Memory B cell (primary cell): ENCODE results near the gene PTPRM.

Experiments
- ATAC-seq: fragments of 150-1000 bp; cut with Tn5 transposase; 2 replicates; pipeline ENCODE4 v1.10.0; 2021; ENCODE audit warnings: low read depth, mild to moderate bottlenecking, moderate library complexity
- DNase-seq, 2 donors: peaks; one replicate each; pipeline ENCODE4 v3.0.0; 2022; ENCODE audit warnings: low spot score in 2 of 2
- H3K27ac Mint-ChIP-seq: one replicate; pipeline ENCODE4 v1.8.0; 2022; ENCODE audit warnings: mild to moderate bottlenecking, moderate library complexity, mixed read lengths
- H3K27me3 Mint-ChIP-seq: one replicate; pipeline ENCODE4 v1.8.0; 2022; ENCODE audit warnings: mixed read lengths
- H3K36me3 Mint-ChIP-seq: one replicate; pipeline ENCODE4 v1.8.0; 2022; ENCODE audit warnings: mild to moderate bottlenecking, mixed read lengths
- H3K4me1 Mint-ChIP-seq: one replicate; pipeline ENCODE4 v1.8.0; 2022; ENCODE audit warnings: mixed read lengths
- H3K4me3 Mint-ChIP-seq: one replicate; pipeline ENCODE4 v1.8.0; 2022; ENCODE audit warnings: mild to moderate bottlenecking, moderate library complexity, mixed read lengths
- H3K9me3 Mint-ChIP-seq: one replicate; pipeline ENCODE4 v1.8.0; 2022; ENCODE audit warnings: mixed read lengths

The PTPRM gene

GRCh38 chr18:8241731-8242130 lies 674.6 kb downstream of the PTPRM start:
- Mint-ChIP-seq H3K36me3 (peaks cover 3% of the 10 kb centered on the region), H3K27ac (no peak overlapping the region), H3K4me3 (no peak overlapping the region), H3K9me3 (peaks cover 6% of the 10 kb centered on the region), H3K4me1 (peaks cover 3% of the 10 kb centered on the region), H3K27me3 (no peaks in the 10 kb centered on the region)
- ATAC-seq (no peak), DNase-seq (no peak)

- Mint-ChIP-seq H3K9me3 (peaks cover 6% of the 10 kb centered on the region), H3K4me1 (peaks cover 3% of the 10 kb centered on the region), H3K27me3 (no peaks in the 10 kb centered on the region), H3K36me3 (peaks cover 3% of the 10 kb centered on the region), H3K4me3 (no peak overlapping the region), H3K27ac (no peak overlapping the region)
- ATAC-seq: no peak
- DNase-seq: no peak
Measured at GRCh38 chr18:8242151-8242696, 675.1 kb downstream of the PTPRM start.

GRCh38 chr18:8247700-8248099 lies 680.6 kb downstream of the PTPRM start:
- Mint-ChIP-seq H3K27me3 (no peaks in the 10 kb centered on the region), H3K4me3 (no peak overlapping the region)

GRCh38 chr18:8248576-8248975 lies 681.5 kb downstream of the PTPRM start:
- Mint-ChIP-seq H3K27ac (no peak overlapping the region), H3K4me3 (no peak overlapping the region), H3K9me3 (no peaks in the 10 kb centered on the region), H3K4me1 (no peaks in the 10 kb centered on the region), H3K36me3 (no peaks in the 10 kb centered on the region), H3K27me3 (no peaks in the 10 kb centered on the region)
- no peak for ATAC-seq
- no peak for DNase-seq

More at GRCh38 chr18:8247700-8248099, 680.6 kb downstream of the PTPRM start:
- DNase-seq (no peak), ATAC-seq (no peak)
- Mint-ChIP-seq H3K36me3 (no peaks in the 10 kb centered on the region), H3K27ac (no peak overlapping the region), H3K9me3 (no peaks in the 10 kb centered on the region), H3K4me1 (no peaks in the 10 kb centered on the region)

GRCh38 chr18:8249811-8250210 lies 682.7 kb downstream of the PTPRM start:
- no peaks in the 10 kb centered on the region for H3K9me3 Mint-ChIP-seq
- peaks cover 2% of the 10 kb centered on the region for H3K27me3 Mint-ChIP-seq
- no peak overlapping the region for H3K4me3 Mint-ChIP-seq

GRCh38 chr18:8252371-8252770 lies 685.3 kb downstream of the PTPRM start:
- DNase-seq (no peak), ATAC-seq (no peak)
- Mint-ChIP-seq H3K27me3 (peaks cover 2% of the 10 kb centered on the region), H3K9me3 (no peaks in the 10 kb centered on the region), H3K4me1 (no peaks in the 10 kb centered on the region), H3K36me3 (no peaks in the 10 kb centered on the region), H3K4me3 (no peak overlapping the region), H3K27ac (no peak overlapping the region)

More at GRCh38 chr18:8249811-8250210, 682.7 kb downstream of the PTPRM start:
- no peak for DNase-seq
- Mint-ChIP-seq H3K4me1 (no peaks in the 10 kb centered on the region), H3K36me3 (no peaks in the 10 kb centered on the region), H3K27ac (no peak overlapping the region)
- no peak for ATAC-seq

- H3K27ac Mint-ChIP-seq: no peak overlapping the region
- ATAC-seq (no peak), DNase-seq (no peak)
- H3K27me3 Mint-ChIP-seq: peaks cover 2% of the 10 kb centered on the region
- H3K4me1 Mint-ChIP-seq: no peaks in the 10 kb centered on the region
- H3K9me3 Mint-ChIP-seq: no peaks in the 10 kb centered on the region
- no peak overlapping the region for H3K4me3 Mint-ChIP-seq
- H3K36me3 Mint-ChIP-seq: no peaks in the 10 kb centered on the region
Measured at GRCh38 chr18:8253944-8254343, 686.8 kb downstream of the PTPRM start.

- DNase-seq (no peak), ATAC-seq (no peak)
- Mint-ChIP-seq H3K27ac (no peak overlapping the region), H3K4me3 (no peak overlapping the region), H3K36me3 (no peaks in the 10 kb centered on the region), H3K9me3 (no peaks in the 10 kb centered on the region), H3K27me3 (peaks cover 2% of the 10 kb centered on the region), H3K4me1 (no peaks in the 10 kb centered on the region)
Measured at GRCh38 chr18:8254654-8255053, 687.5 kb downstream of the PTPRM start.

- H3K27me3 Mint-ChIP-seq: peaks cover 7% of the 10 kb centered on the region
- ATAC-seq (no peak), DNase-seq (no peak)
- no peaks in the 10 kb centered on the region for H3K9me3 Mint-ChIP-seq
- H3K36me3 Mint-ChIP-seq: no peaks in the 10 kb centered on the region
- no peaks in the 10 kb centered on the region for H3K4me1 Mint-ChIP-seq
- H3K27ac Mint-ChIP-seq: no peak overlapping the region
- no peak overlapping the region for H3K4me3 Mint-ChIP-seq
Measured at GRCh38 chr18:8257851-8258434, 690.8 kb downstream of the PTPRM start.

- H3K27me3 Mint-ChIP-seq: peaks cover 6% of the 10 kb centered on the region
- H3K4me1 Mint-ChIP-seq: no peaks in the 10 kb centered on the region
- no peaks in the 10 kb centered on the region for H3K36me3 Mint-ChIP-seq
- no peak overlapping the region for H3K4me3 Mint-ChIP-seq
- no peak for ATAC-seq
- H3K9me3 Mint-ChIP-seq: no peaks in the 10 kb centered on the region
- no peak for DNase-seq
- no peak overlapping the region for H3K27ac Mint-ChIP-seq
Measured at GRCh38 chr18:8260319-8260718, 693.2 kb downstream of the PTPRM start.

GRCh38 chr18:8260827-8261226 lies 693.7 kb downstream of the PTPRM start:
- ATAC-seq (no peak), DNase-seq (no peak)
- Mint-ChIP-seq H3K4me1 (no peaks in the 10 kb centered on the region), H3K9me3 (no peaks in the 10 kb centered on the region), H3K27ac (no peak overlapping the region), H3K36me3 (no peaks in the 10 kb centered on the region), H3K4me3 (no peak overlapping the region), H3K27me3 (peaks cover 6% of the 10 kb centered on the region)

GRCh38 chr18:8261651-8262091 lies 694.6 kb downstream of the PTPRM start:
- H3K27me3 Mint-ChIP-seq: peaks cover 9% of the 10 kb centered on the region
- H3K27ac Mint-ChIP-seq: no peak overlapping the region
- DNase-seq (no peak), ATAC-seq (no peak)
- H3K36me3 Mint-ChIP-seq: no peaks in the 10 kb centered on the region
- H3K4me3 Mint-ChIP-seq: no peak overlapping the region
- peaks cover 1% of the 10 kb centered on the region for H3K9me3 Mint-ChIP-seq
- no peaks in the 10 kb centered on the region for H3K4me1 Mint-ChIP-seq

GRCh38 chr18:8262221-8262620 lies 695.1 kb downstream of the PTPRM start:
- no peak for DNase-seq
- H3K27me3 Mint-ChIP-seq: peaks cover 9% of the 10 kb centered on the region
- H3K27ac Mint-ChIP-seq: no peak overlapping the region
- H3K4me3 Mint-ChIP-seq: no peak overlapping the region
- peaks cover 1% of the 10 kb centered on the region for H3K9me3 Mint-ChIP-seq
- no peaks in the 10 kb centered on the region for H3K4me1 Mint-ChIP-seq
- no peaks in the 10 kb centered on the region for H3K36me3 Mint-ChIP-seq
- ATAC-seq: no peak

GRCh38 chr18:8264116-8264515 lies 697.0 kb downstream of the PTPRM start:
- DNase-seq (no peak), ATAC-seq (no peak)
- H3K36me3 Mint-ChIP-seq: no peaks in the 10 kb centered on the region
- no peak overlapping the region for H3K27ac Mint-ChIP-seq
- peaks cover 9% of the 10 kb centered on the region for H3K27me3 Mint-ChIP-seq
- no peak overlapping the region for H3K4me3 Mint-ChIP-seq
- H3K9me3 Mint-ChIP-seq: peaks cover 1% of the 10 kb centered on the region
- no peaks in the 10 kb centered on the region for H3K4me1 Mint-ChIP-seq

- no peaks in the 10 kb centered on the region for H3K4me1 Mint-ChIP-seq
- DNase-seq (no peak), ATAC-seq (no peak)
- H3K9me3 Mint-ChIP-seq: peaks cover 1% of the 10 kb centered on the region
- H3K27ac Mint-ChIP-seq: no peak overlapping the region
- peaks cover 9% of the 10 kb centered on the region for H3K27me3 Mint-ChIP-seq
- H3K36me3 Mint-ChIP-seq: no peaks in the 10 kb centered on the region
- H3K4me3 Mint-ChIP-seq: no peak overlapping the region
Measured at GRCh38 chr18:8264861-8265411, 697.8 kb downstream of the PTPRM start.
